SHP77 (cell line): ENCODE measurements around the gene BAZ1B.
A peak's percentile ranks its signal among the peaks of the same experiment; 100 is the strongest.
"Not testable (repeated sequence)": the region's sequence is repeated elsewhere in the genome, so short reads cannot be mapped to it uniquely, and the experiment has no call there.

Source experiments
- DNase-seq, 2 experiments: peaks; one replicate each; lab custom pipeline; 2025; lab: John Stamatoyannopoulos, UW

The BAZ1B gene

GRCh38 chr7:73538510-73538909 is 16.4 kb upstream of the BAZ1B start:
- not testable (repeated sequence) for DNase-seq

- DNase-seq, result no peak
These were observed 15.0 kb upstream of the BAZ1B start for GRCh38 chr7:73537051-73537450.

GRCh38 chr7:73536479-73536878 is 14.4 kb upstream of the BAZ1B start:
- no peak for DNase-seq

GRCh38 chr7:73535918-73536317 is 13.8 kb upstream of the BAZ1B start:
- DNase-seq, result not testable (repeated sequence)

GRCh38 chr7:73533742-73534141 is 11.6 kb upstream of the BAZ1B start:
- no peak for DNase-seq

- no peak for DNase-seq
These were observed 10.1 kb upstream of the BAZ1B start for GRCh38 chr7:73532224-73532623.

GRCh38 chr7:73530800-73531199 is 8.7 kb upstream of the BAZ1B start:
- DNase-seq, result no peak

- peak in 1 of 2 experiments; percentile 46 for DNase-seq
These were observed 5.1 kb upstream of the BAZ1B start for GRCh38 chr7:73526896-73527821.

GRCh38 chr7:73526158-73526494 is 4.0 kb upstream of the BAZ1B start:
- DNase-seq, result not testable (repeated sequence)

GRCh38 chr7:73521636-73522104 is 423 bp downstream of the BAZ1B start:
- DNase-seq, result peak in 1 of 2 experiments; percentile 32

GRCh38 chr7:73520673-73521635 is 1.1 kb downstream of the BAZ1B start:
- DNase-seq, result no peak

GRCh38 chr7:73519867-73520672 is 2.0 kb downstream of the BAZ1B start:
- no peak for DNase-seq

- DNase-seq, result no peak
These were observed 3.6 kb downstream of the BAZ1B start for GRCh38 chr7:73518470-73518869.

GRCh38 chr7:73517241-73517995 is 4.7 kb downstream of the BAZ1B start:
- no peak for DNase-seq

- no peak for DNase-seq
These were observed 6.9 kb downstream of the BAZ1B start for GRCh38 chr7:73515178-73515577.

- no peak for DNase-seq
These were observed 9.9 kb downstream of the BAZ1B start for GRCh38 chr7:73512018-73512780.

- DNase-seq, result no peak
These were observed 12.6 kb downstream of the BAZ1B start for GRCh38 chr7:73509463-73509862.

GRCh38 chr7:73507556-73507955 is 14.5 kb downstream of the BAZ1B start:
- no peak for DNase-seq

- DNase-seq, result no peak
These were observed 17.2 kb downstream of the BAZ1B start for GRCh38 chr7:73504920-73505319.

GRCh38 chr7:73504017-73504416 is 18.1 kb downstream of the BAZ1B start:
- no peak for DNase-seq
